ENCODE data around the gene SPATS1. TPM values are rescaled to one million over a fixed set of nuclear protein-coding genes. Genes with fewer than 3 reads are reported as not detected.

SPATS1 gene
- total RNA-seq, 1 donor from 2014 or later, result 0.41 TPM

DNA sequence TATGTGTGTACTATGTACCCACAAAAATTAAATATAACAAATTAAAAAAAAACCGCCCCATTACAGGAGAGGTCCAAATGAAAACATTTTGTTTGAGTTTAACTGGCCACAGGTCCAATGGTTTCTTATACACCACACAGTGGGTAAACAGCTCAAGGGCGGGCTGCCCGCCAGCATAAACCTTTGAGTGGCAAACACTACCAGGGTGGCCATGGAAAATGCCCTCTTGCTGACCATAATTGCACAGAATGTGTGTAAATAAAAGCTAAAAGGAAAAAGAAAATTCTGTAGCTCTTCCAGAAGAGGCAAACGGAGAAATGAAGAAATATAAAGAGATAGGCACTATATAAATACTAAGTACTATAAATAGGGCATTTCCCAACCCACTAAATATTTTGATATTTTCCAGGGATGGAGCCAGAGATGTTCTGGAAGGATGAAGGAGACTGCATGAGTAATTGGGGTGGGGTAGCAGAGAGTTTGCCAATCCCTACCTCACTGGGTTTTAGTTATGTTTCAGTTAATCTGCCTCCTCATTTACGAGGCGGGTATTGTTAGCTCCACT lies 44.0 kb downstream of the SPATS1 start:
- FAIRE-seq (no peak), DNase-seq (ENCODE audit: low spot score in 2 of 2) (peak in 1 of 2 donors; percentile 25)

DNA sequence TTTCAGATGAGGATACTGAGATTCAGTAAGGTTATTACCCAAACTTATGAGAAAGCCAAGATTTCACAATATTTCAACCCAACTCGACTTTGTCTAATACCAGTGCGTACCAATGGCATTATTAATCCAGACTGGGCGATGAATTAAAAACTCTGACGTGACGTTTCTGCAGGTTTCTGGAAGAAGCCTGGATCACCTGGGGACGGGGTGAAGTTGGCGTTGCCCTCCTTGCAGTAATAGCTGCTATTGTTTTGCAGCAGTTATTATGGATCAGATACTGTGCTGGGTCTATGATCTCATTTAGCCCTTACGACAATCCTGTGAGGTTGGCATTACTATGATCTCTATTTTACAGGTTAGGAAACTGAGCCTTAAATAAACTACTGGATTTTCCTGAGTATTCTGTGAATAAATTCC lies 44.5 kb downstream of the SPATS1 start:
- no peak for FAIRE-seq
- DNase-seq (ENCODE audit: low spot score in 2 of 2), result peak in 1 of 2 donors; percentile 41

DNA sequence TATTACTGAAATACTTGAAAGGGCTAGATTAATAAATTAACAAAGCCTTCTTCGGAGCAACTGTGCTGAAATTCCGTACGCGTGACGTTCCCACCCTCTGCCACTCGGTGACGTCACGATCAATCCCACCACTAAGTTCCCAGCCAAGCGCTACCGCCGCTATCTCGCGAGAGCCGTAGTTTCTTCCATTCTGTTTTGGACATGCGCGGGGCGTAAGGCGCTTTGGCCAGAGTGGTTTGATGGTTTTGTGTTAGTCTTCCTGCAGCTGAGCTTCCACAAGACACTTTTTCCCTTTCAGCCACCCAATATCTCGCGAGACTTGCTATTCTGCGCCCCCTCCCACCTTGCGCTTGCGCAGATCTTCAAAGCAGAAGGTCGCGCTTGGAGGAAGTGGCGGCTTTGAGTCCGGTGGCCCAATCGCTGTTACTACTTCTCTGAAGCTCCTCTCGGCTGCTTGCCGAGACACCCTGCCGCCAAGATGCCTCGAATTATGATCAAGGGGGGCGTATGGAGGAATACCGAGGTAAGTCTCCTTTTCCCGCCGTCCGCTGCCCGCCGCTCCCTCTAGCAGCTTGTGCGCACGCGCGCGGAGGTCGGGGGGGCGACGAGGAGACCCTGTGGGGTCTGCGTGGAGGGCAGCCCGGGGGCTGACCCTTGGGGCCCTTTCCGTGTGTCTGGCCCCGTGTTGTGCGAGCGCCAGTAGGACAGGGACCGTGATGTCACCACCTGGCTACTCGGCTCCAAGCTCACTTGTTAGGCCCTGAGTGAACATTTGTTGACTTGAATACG lies 45.1 kb downstream of the SPATS1 start, which contains the start of gene CDC5L:
Gene CDC5L, plus strand, starts transcription at position 361 of the 789 bp plus-strand sequence. Its CDS starts 118 bp downstream, at position 479.
- FAIRE-seq, result no peak

DNA sequence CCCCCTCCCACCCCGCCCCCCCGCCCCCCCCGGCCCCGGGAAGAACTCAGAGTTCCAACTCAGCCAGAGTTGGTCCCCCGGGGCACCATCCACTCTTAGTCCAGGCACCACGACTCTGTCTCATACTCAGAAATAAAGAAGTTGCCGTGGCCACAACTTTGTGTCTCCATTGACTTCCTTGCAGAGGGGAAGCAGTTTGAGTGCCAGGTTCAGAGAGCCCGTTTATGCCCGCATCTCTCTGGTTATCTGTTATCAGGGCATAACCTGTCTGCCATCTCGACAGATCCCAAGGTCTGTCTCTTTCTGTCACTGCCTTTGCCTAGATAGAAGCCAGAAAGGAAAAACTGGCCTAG lies 45.7 kb downstream of the SPATS1 start:
- FAIRE-seq (no peak), DNase-seq (ENCODE audit: low spot score in 2 of 2) (peak in 1 of 2 donors; percentile 17)

More for the DNA sequence above, 45.1 kb downstream of the SPATS1 start, which contains the start of gene CDC5L:
- peak; percentile 82 to 90 for DNase-seq (ENCODE audit: low spot score in 2 of 2)

DNA sequence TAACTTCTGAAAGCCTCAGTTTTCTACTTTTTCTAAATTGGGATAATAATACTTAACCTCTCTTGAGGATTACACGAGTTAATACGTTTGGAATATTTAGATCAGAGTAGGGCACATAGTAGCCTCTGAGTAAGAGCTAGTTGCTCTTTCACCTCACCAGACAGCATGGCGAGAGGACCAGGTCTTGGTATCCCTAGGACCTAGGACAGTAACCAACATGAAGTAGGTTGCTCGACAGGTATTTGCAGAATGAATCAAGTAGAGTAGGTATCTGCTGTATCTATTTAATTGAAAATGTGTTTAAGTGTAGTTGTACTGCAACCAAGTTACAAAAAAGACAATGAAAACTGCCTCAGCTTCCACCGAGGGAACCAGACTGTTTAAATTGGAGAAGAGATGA lies 46.4 kb downstream of the SPATS1 start:
- no peak for FAIRE-seq
- no peak for DNase-seq (ENCODE audit: low spot score in 2 of 2)

DNA sequence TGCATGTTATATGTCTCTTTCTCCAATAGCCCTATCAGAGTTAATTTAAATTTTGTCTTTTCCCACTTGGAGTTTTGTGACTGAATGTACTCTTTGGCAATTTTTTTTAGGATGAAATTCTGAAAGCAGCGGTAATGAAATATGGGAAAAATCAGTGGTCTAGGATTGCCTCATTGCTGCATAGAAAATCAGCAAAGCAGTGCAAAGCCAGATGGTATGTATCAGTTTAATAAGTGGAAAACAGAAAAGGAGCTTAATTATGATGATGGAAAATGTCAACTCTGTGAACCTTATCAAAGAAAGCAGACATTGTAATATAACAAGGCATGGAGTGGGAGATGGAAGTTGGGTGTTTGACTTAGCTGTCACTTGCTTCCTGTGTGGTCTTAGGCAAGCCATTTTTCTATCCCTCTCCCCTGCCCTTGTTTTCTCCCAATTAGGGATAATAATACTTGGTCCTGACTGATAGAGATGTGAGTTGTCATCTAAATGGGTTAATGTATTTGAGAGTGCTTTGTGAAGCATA lies 47.8 kb downstream of the SPATS1 start:
- DNase-seq (ENCODE audit: low spot score in 2 of 2) (no peak), FAIRE-seq (no peak)

Other genes with a start within 250 kb of the SPATS1 start
- 41.2 TPM for gene MRPL14, start 215.2 kb upstream of the SPATS1 start, total RNA-seq
- gene TMEM63B, start 215.1 kb upstream of the SPATS1 start, total RNA-seq, result 35.5 TPM
- gene CAPN11, start 183.8 kb upstream of the SPATS1 start, total RNA-seq, result not detected
- not detected for gene MYMX, start 125.7 kb upstream of the SPATS1 start, total RNA-seq
- 3.7 TPM for gene SLC29A1, start 119.1 kb upstream of the SPATS1 start, total RNA-seq
- 463 TPM for gene HSP90AB1, start 95.5 kb upstream of the SPATS1 start, total RNA-seq
- gene SLC35B2, start 85.1 kb upstream of the SPATS1 start, total RNA-seq, result 32.2 TPM
- 8.2 TPM for gene NFKBIE, start 77.1 kb upstream of the SPATS1 start, total RNA-seq
- 45.7 TPM for gene TMEM151B, start 72.2 kb upstream of the SPATS1 start, total RNA-seq
- 12.2 TPM for gene AARS2, start 29.3 kb upstream of the SPATS1 start, total RNA-seq
- gene CDC5L, start 45.1 kb downstream of the SPATS1 start, total RNA-seq, result 56.7 TPM

All from frontal cortex (tissue), 4 donors.